Activated CD4-positive, CD25-positive, alpha-beta regulatory T cell treated with anti-CD3 and anti-CD28 coated beads, Interleukin-2, amount 50 U/mL, for 16 hours (primary cell): ENCODE data around the gene SLC34A1.
"Not testable (repeated sequence)": the region's sequence is repeated elsewhere in the genome, so short reads cannot be mapped to it uniquely, and the experiment has no call there.

Experiments used
- DNase-seq: peaks from one replicate; pipeline ENCODE4 v3.0.0-alpha.2; 2020; ENCODE audit warnings: low read depth, low spot score

The SLC34A1 gene

GRCh38 chr5:177355162-177355867 is 28.9 kb upstream of the SLC34A1 start:
- DNase-seq, result no peak

GRCh38 chr5:177355868-177356168 is 28.4 kb upstream of the SLC34A1 start:
- DNase-seq, result no peak

DNA sequence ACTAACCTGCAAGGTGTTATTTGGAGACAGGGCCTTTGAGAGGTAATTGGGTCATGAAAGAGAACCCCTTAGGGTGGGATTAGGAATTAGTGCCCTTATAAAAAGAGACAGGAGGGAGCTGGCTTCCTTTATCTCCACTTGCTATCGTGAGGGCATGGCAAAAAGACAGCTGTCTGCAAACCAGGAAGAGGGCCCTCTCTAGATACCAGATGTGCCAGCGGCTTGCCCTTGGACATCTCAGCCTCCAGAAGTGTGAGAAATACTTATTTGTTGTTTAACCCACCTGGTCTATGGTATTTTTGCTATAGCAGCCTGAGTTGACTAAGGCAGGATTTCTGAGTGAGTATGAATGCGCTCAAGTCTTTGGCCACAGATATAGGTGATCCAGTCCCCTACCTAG is 27.5 kb upstream of the SLC34A1 start:
- DNase-seq, result no peak

DNA sequence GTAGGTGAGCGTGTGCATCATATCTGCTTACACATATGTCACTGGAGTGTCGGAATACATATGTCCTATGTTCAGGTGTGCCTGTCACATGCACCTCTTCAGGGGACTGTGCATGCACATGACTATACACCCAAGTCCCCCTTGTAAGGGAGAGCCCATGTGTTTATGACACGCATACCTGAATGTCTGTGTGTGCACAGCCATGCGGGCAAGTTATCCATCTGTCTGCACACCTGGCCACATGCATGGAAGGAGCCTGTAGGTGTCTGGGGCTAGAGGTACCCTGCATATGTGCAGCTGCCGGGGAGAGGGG is 27.1 kb upstream of the SLC34A1 start:
- no peak for DNase-seq

DNA sequence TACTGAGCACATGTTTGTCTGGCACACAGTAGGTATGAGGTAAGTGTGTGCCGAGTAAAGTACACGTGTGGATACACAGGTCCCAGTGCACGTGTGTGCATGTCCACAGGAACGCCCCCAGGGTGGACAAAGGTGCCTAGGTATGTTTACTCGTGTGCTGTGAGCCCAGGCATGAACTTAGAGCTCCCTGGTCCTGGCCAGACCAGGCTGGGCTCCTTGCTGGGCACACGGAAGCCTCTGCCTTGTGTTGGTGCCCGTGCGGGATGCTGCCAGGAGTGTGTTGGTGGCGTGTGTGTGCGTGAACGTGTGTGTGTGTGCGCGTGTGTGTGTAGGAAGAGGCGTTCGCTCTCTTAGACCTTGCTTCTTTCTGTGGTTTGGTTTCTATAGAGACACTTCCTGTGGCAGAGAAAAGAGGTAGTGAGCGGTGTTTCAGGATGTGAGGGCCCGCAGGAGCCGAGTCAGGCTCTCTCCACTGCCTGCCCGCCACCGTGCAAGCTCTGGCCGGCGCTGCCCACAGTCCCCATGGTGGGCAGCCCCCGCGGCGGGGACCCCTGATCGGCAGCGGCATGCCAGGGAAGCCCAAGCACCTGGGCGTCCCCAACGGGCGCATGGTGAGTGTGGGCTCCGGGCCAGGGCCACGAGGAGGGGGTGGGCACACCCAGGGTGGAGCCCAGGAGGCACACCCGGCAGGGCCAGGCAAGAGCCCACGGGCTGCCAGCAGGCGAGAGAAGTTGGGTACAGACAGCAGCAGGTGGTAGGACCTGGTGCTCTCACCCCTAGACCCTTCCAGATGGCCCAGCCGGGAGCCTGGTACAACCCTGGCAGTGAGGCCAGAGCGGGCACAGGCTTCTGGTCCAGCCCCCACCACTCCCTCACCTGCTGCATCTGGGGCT is 26.5 kb upstream of the SLC34A1 start, which contains the start of gene RGS14:
TSS of gene RGS14 (plus strand) at position 466 of the 893 bp plus-strand sequence. CDS start at position 567, 101 bp downstream.
- peak; percentile 48 for DNase-seq

GRCh38 chr5:177358370-177358819 is 25.8 kb upstream of the SLC34A1 start:
- DNase-seq, result no peak

GRCh38 chr5:177359451-177359851 is 24.8 kb upstream of the SLC34A1 start:
- DNase-seq, result no peak

DNA sequence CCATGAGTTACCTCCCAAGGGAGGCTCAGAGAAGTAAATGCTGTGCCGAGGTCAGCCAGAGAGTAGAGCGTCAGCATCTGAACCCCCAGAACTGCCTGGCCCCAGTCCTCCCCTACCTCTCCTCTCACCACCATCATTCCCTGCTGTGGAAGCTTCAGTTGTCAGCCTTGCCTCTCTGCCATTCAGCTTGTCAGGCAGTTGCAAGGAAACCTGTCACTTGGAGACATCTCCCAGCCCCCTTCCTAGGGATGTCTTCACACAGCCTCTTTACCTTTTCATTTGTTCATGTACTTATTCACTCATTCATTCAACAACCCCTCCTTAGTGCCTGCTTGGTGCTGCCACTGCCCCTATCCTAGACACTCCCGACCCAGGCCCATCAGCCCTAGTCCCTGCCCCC is 24.4 kb upstream of the SLC34A1 start:
- DNase-seq, result no peak

DNA sequence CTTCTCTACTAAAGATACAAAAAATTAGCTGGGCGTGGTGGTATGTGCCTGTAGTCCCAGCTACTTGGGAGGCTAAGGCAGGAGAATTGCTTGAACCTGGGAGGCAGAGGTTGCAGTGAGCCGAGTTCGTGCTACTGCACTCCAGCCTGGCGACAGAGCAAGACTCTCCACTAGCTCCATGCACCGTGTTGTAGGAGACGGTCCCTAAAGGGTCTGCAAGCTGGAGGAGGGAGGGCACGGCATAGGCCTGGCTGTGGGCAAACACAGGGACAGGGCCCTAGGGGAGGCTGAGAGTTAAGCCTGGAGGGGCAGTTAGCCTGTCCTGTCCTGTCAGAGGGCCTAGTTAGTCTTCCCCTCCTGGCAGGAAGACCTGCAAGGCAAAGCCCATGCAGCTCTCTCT is 23.5 kb upstream of the SLC34A1 start:
- DNase-seq, result not testable (repeated sequence)

GRCh38 chr5:177361418-177362291 is 22.6 kb upstream of the SLC34A1 start:
- DNase-seq, result no peak

GRCh38 chr5:177362292-177362609 is 22.0 kb upstream of the SLC34A1 start:
- no peak for DNase-seq

DNA sequence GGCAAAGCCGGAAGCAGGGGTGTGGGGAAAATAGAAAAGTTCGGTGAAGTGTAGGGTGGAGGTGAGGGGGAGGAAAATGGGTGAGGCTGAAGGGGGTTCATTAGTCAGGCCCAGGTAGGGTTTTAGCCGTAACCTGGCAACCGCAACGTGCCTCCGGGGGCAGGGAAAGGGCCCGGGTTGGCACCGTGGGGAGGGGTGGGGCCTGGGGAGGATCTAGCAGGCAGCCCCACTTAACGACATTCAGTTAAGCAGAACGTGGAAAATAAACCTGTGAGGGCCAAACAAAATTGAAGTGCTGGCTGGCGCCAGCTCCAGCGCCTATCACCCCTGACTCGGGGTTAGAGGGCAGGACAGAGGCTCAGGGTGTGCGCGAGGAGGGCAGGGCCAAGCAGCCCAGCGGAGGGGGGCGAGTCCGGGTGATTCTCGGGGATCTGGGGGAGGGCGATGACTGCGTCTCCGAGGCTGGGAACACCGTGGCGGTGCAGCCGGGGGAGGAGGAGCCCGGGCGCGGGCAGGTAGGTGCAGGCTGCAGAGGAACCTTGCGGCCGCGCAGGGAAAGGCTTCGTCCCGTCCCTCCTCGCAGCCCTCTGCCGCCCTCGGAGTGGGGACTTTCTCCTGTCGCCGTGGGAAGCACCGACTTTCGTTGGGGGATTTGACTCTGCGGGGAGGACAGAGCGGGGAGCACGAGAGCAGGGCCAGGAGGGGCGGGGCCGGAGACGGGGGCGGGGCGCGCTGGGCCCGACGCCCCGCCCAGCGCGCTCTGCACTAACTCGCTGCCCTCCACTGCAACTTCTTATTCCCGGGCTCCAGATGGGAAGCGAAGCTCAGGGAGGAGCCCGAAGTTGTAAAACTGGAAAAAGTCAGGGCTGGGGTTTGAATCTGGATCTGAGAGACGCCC is 21.4 kb upstream of the SLC34A1 start:
- DNase-seq, result peak; percentile 40

DNA sequence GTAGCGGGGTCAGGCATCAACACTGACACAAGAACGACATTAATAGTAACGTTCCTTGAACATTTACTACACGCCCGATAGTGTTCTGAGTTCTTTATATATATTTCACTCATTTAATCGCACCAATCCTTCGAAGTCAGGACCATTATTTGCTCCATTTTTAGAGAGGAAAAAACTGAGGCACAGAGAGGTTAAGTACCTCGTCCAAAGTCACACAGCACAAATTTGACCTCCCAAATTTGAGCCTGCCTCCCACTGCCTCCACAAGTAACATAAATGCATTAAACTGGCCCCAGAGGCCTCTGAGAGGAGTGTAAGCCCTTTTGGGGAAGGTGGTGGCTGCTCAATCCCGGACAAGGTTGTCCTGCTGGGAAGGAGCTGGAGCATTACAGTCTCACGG is 20.7 kb upstream of the SLC34A1 start:
- DNase-seq, result no peak

GRCh38 chr5:177364159-177364962 is 19.9 kb upstream of the SLC34A1 start:
- DNase-seq, result no peak

DNA sequence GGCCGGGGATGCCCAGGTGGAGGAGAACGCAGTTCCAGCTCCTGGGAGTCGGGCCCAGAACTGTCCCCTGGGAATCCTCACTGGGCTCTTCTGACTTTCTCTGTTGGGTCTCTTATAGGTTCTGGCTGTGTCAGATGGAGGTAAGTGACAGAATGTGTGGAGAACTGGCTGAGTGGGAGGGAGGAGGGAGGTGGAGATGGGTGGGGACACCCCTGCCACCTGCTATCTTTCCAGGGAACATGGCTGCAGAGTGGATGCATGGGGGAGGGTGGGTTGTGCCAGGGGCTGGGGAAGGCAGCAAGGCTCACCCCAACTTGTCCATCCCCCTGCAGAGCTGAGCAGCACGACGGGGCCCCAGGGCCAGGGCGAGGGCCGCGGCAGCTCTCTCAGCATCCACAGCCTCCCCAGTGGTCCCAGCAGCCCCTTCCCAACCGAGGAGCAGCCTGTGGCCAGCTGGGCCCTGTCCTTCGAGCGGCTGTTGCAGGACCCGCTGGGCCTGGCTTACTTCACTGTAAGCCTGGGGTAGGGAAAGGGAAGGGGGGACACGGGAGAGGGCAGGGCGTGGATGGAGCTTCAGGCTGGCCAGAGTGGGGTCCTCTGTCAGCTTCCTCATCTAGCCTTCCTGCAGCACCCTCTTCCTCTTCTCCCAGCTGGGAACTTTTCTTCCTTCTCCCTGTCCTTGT is 18.2 kb upstream of the SLC34A1 start:
- no peak for DNase-seq

DNA sequence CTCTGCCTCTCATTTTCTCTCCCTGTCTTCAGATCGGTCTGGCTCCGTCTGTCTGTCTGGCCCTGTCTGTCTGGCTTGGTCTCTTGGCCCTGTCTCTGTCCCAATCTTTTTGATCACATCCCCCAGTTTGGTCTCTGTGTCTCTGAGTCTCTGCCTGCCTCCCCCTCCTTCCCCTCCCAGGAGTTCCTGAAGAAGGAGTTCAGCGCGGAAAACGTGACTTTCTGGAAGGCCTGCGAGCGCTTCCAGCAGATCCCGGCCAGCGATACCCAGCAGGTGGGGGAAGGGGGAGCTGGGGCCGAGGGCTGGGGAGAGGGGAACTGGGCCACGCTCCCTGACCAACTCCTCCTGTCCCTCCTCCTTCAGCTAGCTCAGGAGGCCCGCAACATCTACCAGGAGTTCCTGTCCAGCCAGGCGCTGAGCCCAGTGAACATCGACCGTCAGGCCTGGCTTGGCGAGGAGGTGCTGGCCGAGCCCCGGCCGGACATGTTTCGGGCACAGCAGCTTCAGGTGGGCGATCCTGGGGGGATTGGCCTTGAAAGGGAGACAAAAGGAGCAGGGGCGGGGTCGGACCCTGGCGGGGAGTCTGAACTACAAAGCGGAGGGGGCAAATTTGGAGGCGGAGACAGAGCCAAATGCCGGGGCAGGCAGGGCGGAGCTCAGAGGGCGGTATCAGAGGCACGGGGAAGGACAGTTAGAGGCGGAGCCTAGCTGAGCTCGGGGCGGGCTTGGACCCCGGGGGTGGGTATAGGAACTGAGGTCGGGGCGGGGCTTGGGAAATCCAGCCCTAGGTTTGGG is 17.5 kb upstream of the SLC34A1 start:
- DNase-seq, result no peak

- DNase-seq, result no peak
Measured at GRCh38 chr5:177367323-177367848, 16.8 kb upstream of the SLC34A1 start.

DNA sequence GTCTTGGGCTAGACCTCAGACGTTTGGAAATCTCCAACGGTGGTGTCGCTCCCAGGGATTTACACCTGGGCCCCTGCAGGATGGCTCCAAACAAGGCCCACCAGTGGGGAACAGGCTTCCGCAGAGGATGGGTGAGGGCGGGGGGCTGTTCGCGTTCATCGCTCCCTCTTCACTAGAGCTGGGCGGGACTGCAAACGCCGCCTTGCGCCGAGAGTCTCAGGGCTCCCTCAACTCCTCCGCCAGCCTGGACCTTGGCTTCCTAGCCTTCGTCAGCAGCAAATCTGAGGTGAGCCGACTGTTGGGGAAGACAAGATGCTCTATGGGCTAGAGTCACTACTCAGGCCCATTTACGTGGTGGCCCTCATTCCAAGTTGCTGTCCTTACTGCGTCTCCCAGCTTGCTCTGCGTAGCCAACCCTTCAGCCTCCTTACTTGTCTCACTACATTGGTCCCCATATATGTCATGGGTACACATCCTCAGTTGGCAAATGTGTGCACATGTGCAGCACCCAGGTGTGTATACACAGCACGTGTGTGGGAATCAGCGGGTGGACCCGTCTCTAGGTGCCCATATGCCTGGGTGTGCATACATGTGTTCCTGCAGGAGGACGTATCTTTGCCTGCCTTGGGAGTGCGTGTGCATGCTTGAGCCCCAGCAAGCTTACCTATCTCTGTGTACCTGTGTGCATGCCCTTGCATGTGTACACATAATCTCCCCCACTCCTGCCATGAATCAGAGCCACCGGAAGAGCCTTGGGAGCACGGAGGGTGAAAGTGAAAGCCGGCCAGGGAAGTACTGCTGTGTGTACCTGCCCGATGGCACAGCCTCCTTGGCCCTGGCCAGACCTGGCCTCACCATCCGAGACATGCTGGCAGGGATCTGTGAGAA is 16.0 kb upstream of the SLC34A1 start:
- no peak for DNase-seq
